Heart right ventricle (tissue), 16 donors: ENCODE measurements around the gene COL4A2. TPM values are rescaled to one million over a fixed set of nuclear protein-coding genes. Genes with fewer than 3 reads are reported as not detected.

Source experiments
- ATAC-seq, 8 donors: fragments of 200-7000 bp; cut with Tn5 transposase; one replicate each; pipeline ENCODE4 v1.9.1; 2020; ENCODE audit warnings: mild to moderate bottlenecking in 8 of 8, moderate library complexity in 8 of 8, moderate number of reproducible peaks in 1 of 8
- DNase-seq, 2 donors: peaks; one replicate each; pipeline ENCODE4 v3.0.0-alpha.2; 2020
- H3K27ac ChIP-seq, 10 donors: fragments of 200-600 bp; sonication (generic) in 2 of 10; one replicate each; pipeline versions ENCODE4 v1.5.0 to v1.8.0; 2020 to 2022; ENCODE audit warnings: mild to moderate bottlenecking in 3 of 10
- H3K27me3 ChIP-seq, 7 donors: fragments of 200-600 bp; one replicate each; pipeline ENCODE4 v1.8.0; 2021 to 2022; ENCODE audit warnings: mild to moderate bottlenecking in 2 of 7
- H3K36me3 ChIP-seq, 9 donors: fragments of 200-600 bp; sonication (generic) in 1 of 9; one replicate each; pipeline versions ENCODE4 v1.5.0 to v1.8.0; 2020 to 2022; ENCODE audit warnings: mild to moderate bottlenecking in 2 of 9
- H3K4me1 ChIP-seq, 9 donors: fragments of 200-600 bp; sonication (generic) in 1 of 9; one replicate each; pipeline versions ENCODE4 v1.5.0 to v1.8.0; 2020 to 2022; ENCODE audit warnings: mild to moderate bottlenecking in 4 of 9
- H3K4me3 ChIP-seq, 10 donors: fragments of 200-600 bp; sonication (generic) in 2 of 10; one replicate each; pipeline versions ENCODE4 v1.5.0 to v1.8.0; 2020 to 2022; ENCODE audit warnings: mild to moderate bottlenecking in 7 of 10, moderate library complexity in 2 of 10
- H3K9me3 ChIP-seq, 11 donors: fragments of 200-600 bp in 10 of 11; sonication (generic) in 2 of 11; one replicate each; pipeline versions ENCODE4 v1.5.0 to v1.8.0; 2013 to 2022; ENCODE audit warnings: mild to moderate bottlenecking in 2 of 11, control low read depth in 1 of 11, moderate library complexity in 1 of 11
- WGBS, 2 donors: extraction: QIAGEN DNeasy Blood & Tissue Kit; methylation state at CpG; one replicate each; pipeline ENCODE4 v1.1.7; 2013; ENCODE audit warnings: inconsistent platforms in 1 of 2; 5-methylcytosine and 5-hydroxymethylcytosine counted together
- intact Hi-C, 10 donors: fragments of 100-400 bp; cut with DNase I; formaldehyde crosslinking; loops; one replicate each; pipeline versions ENCODE4 v1.11.1 to v1.14.2; 2022
- polyA plus RNA-seq, 2 donors: library from polyadenylated mRNA; stranded (reverse); fragments of 200-250 nt; gene quantifications; one replicate each; pipeline ENCODE4 v1.2.3, GENCODE V29; 2013
- total RNA-seq, 10 donors: library from RNA; stranded (reverse); fragmentation: NEBNext Ultra II Directional in 3 of 10; extraction: Animal tissue kit (Norgen Biotek cat#: 25700) in 3 of 10; gene quantifications; one replicate each; pipeline versions ENCODE4 v1.2.1 to v1.2.4, GENCODE V29; 2021 to 2023
- TF ChIP-seq, protein P1 (sequence below), 9 donors: fragments of 200-600 bp; sonication (generic) in 2 of 9; IDR thresholded peaks; one replicate each; pipeline versions ENCODE4 v1.5.0 to v1.8.0; 2021 to 2022; ENCODE audit warnings: antibody characterized with exemption in 9 of 9, mild to moderate bottlenecking in 5 of 9, moderate library complexity in 1 of 9
- donor health status: Arrhythmogenic right ventricular cardiomyopathy.
- donor health status: ischemic (EF 13 %, LVEDD 7.1; RV severe dilation, severe dysfunction).
- donor health status: healthy with polysubstance abuse.
- donor health status: DM: no; HTN: yes; CAD: no.
- donor health status: DM: no; HTN: no; CAD: no.
- donor health status: ischemic (EF 25% LVEDD 6.9; RV normal size, moderate dysfunction).
- donor health status: ischemic (EF 25% LVEDD 5.7; RV mildly dilated, moderate dysfunction).
- donor health status: healthy.
- donor health status: DM: yes; HTN: yes; CAD: no.
- donor health status: Ischemic cardiomyopathy.
- donor health status: ischemic (EF 35%, LVEDD 5.7; RV mildly dilated, moderate dysfunction).
- donor health status: nonischemic (EF 11% LVEDD 7.7; RV severe dilation, severe dysfunction).
- donor health status: DM: yes; HTN: yes; CAD: no.
- donor health status: PGD.
- donor health status: ischemic (EF 29% LVEDD 5.4; RV normal size, mild dysfunction).
- donor health status: nonischemic (EF 23%, LVEDD 6.1; RV moderate dilation, normal function).

COL4A2 gene
- total and polyA plus RNA-seq, 12 donors, result 81.7 to 301 (median 128) TPM

DNA sequence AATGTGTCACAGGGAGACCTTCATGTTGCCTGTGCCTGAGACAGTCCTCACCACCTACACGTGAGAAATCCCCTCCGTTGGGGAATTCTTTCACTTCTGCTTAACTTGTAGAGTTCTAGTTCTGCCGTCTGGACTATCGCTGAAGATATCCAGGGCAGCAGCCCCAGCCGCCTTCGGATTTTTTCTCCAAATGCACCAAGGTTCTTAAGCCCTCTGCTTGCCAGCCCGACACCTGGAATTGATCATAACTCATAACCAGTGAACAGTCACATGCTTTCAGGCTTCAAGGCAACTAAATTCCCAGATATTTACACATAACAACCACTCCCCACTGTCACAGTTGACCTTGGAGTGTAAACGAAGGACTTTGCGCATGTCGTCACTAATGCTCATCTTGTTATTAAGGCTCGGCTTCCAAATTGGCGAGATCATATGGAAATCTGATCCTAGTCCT lies 140.0 kb downstream of the COL4A2 start:
- peaks cover 3 to 100% (median 55%) of the 10 kb centered on the region in 9 donors for H3K36me3 ChIP-seq
- intact Hi-C loops, result no loop called here
- DNase-seq (no peak), ATAC-seq (no peak)
- H3K9me3 ChIP-seq, result no peaks in the 10 kb centered on the region
- peaks cover 0 to 20% (median 3%) of the 10 kb centered on the region in 9 donors for H3K4me1 ChIP-seq
- H3K27ac ChIP-seq, result no peak overlapping the region
- 75 to 81% methylated on average over 12 of the region's 12 CpGs for WGBS, 2 donors
- TF ChIP-seq, protein P1, sequence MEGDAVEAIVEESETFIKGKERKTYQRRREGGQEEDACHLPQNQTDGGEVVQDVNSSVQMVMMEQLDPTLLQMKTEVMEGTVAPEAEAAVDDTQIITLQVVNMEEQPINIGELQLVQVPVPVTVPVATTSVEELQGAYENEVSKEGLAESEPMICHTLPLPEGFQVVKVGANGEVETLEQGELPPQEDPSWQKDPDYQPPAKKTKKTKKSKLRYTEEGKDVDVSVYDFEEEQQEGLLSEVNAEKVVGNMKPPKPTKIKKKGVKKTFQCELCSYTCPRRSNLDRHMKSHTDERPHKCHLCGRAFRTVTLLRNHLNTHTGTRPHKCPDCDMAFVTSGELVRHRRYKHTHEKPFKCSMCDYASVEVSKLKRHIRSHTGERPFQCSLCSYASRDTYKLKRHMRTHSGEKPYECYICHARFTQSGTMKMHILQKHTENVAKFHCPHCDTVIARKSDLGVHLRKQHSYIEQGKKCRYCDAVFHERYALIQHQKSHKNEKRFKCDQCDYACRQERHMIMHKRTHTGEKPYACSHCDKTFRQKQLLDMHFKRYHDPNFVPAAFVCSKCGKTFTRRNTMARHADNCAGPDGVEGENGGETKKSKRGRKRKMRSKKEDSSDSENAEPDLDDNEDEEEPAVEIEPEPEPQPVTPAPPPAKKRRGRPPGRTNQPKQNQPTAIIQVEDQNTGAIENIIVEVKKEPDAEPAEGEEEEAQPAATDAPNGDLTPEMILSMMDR (IDR thresholded peaks at IDR 0.05), result no peak
- H3K4me3 ChIP-seq, result no peak overlapping the region
- no peaks in the 10 kb centered on the region for H3K27me3 ChIP-seq

DNA sequence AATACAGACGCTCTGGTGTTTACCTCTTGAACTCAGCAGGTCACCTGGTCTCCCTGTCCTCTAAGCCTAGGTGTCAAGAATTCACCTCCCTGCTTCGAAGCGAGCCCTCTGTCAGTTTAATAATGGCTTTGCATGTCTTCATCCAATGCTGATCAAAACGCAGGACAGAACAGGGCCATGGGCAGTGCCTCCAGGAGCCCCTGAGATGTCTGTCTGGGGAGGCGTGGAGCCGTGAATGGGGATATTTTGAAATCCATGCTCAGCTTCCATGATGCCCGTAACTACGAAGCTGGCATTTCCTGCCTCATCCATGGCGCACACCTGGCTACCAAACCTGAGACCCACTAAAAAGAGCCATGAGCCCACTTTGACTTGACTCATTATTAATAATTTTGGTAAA lies 140.7 kb downstream of the COL4A2 start:
- ATAC-seq (no peak), DNase-seq (no peak)
- H3K27me3 ChIP-seq, result no peaks in the 10 kb centered on the region
- intact Hi-C loops, result no loop called here
- H3K27ac ChIP-seq, result no peak overlapping the region
- H3K9me3 ChIP-seq, result no peaks in the 10 kb centered on the region
- TF ChIP-seq, protein P1 (IDR thresholded peaks at IDR 0.05), result no peak
- H3K4me3 ChIP-seq, result no peak overlapping the region
- H3K36me3 ChIP-seq, result peaks cover 3 to 100% (median 57%) of the 10 kb centered on the region in 9 donors
- WGBS, 2 donors, result 77 to 80% methylated on average over 9 of the region's 9 CpGs
- H3K4me1 ChIP-seq, result peaks cover 0 to 14% (median 1%) of the 10 kb centered on the region in 9 donors

DNA sequence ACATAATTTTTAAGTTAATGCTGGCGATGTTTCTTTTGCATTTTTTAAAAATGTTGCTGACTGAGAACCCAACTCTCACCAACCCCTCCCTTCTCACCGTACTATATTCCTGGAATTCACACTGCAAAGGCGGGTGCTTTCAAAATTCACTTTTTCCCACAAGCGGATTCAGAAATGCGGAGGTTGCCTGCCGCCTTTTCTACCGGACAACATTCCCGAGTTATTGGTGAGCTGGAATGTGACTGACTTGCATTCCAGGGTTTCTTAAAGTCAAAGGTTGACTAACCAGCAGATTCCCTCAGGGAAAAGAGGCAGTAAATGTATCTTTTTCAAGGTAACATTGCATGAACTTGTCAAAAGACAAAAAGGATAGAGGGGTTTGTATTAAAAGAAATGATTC lies 141.1 kb downstream of the COL4A2 start:
- TF ChIP-seq, protein P1 (IDR thresholded peaks at IDR 0.05), result no peak
- H3K9me3 ChIP-seq, result no peaks in the 10 kb centered on the region
- no peaks in the 10 kb centered on the region for H3K27me3 ChIP-seq
- intact Hi-C loops, result no loop called here
- H3K36me3 ChIP-seq, result peaks cover 3 to 100% (median 60%) of the 10 kb centered on the region in 9 donors
- no peak overlapping the region for H3K4me3 ChIP-seq
- ATAC-seq (no peak), DNase-seq (no peak)
- peaks cover 0 to 12% (median 0%) of the 10 kb centered on the region in 9 donors for H3K4me1 ChIP-seq
- WGBS, 2 donors, result 83 to 84% methylated on average over 8 of the region's 8 CpGs
- no peak overlapping the region for H3K27ac ChIP-seq

DNA sequence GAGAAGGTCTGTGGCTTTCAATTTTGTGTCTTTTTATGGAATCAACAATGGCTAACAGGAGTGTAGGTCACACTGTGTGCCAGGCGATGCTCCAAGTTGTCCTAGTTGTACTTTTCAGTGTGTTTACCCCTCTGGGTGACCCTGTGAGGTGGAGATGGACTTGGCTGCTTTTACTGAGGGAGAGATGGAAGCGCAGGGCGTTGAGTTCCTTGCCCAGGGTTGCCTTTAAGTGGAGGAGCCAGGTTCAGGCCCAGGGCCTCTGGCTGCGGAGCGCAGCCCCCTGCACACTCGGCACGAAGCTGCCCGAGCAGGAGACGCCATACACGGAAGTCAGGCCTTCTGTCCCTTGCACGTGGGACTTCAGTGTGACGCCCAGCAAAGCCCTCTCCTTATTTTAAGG lies 141.6 kb downstream of the COL4A2 start:
- Histone ChIP-seq H3K36me3 (peaks cover 3 to 100% (median 60%) of the 10 kb centered on the region in 9 donors), H3K4me1 (peaks cover 0 to 8% (median 0%) of the 10 kb centered on the region in 9 donors), H3K27me3 (no peaks in the 10 kb centered on the region), H3K27ac (no peak overlapping the region), H3K9me3 (no peaks in the 10 kb centered on the region), H3K4me3 (no peak overlapping the region)
- no peak for DNase-seq
- ATAC-seq, result no peak
- WGBS, 2 donors, result 95 to 96% methylated on average over 12 of the region's 12 CpGs
- intact Hi-C loops, result no loop called here
- TF ChIP-seq, protein P1 (IDR thresholded peaks at IDR 0.05), result no peak
